NCI-H526 (cell line): ENCODE measurements around the gene CATSPERD.

ENCODE experiments used
- DNase-seq, 2 experiments: peaks; one replicate each; lab custom pipeline; 2025; lab: John Stamatoyannopoulos, UW

The CATSPERD gene, protein sequence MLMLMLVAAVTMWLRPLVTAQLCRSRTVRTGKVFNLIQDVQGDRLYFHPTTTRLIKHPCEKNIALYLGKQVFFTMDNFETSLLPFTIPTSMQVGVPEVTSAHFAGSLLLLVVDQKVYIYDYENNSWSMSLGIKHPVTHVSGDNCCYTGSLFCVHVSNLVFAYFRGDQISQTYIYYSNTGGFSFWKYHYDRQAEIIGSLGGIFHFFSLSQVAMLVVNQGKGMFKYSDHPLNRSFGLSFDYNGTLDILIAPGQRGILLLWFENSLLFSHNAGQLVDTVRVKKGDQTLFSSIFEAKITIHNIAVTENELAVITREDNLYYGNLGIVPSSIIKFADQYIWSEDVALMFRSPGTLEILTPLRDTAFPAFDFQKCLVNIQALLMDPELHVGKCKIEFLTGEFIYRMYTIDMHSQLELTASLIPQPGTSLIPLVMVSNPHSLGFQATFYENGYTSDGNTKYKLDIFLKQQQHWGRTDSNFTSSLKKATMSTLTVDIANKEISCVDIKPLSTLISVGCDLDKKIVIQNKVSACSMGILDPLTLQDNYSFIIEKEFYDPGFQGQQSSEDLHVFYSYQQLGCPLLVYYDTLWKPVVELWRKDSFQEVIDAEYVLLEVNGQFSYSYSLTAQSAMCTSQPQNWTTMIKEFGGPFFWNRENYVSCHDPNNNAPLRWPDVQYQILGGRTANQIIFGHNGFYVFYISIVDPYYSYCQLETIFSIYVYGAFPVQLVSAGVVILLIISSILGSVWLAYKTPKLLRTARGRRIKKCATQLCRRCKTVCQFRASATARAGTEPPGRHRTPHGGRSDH

DNA sequence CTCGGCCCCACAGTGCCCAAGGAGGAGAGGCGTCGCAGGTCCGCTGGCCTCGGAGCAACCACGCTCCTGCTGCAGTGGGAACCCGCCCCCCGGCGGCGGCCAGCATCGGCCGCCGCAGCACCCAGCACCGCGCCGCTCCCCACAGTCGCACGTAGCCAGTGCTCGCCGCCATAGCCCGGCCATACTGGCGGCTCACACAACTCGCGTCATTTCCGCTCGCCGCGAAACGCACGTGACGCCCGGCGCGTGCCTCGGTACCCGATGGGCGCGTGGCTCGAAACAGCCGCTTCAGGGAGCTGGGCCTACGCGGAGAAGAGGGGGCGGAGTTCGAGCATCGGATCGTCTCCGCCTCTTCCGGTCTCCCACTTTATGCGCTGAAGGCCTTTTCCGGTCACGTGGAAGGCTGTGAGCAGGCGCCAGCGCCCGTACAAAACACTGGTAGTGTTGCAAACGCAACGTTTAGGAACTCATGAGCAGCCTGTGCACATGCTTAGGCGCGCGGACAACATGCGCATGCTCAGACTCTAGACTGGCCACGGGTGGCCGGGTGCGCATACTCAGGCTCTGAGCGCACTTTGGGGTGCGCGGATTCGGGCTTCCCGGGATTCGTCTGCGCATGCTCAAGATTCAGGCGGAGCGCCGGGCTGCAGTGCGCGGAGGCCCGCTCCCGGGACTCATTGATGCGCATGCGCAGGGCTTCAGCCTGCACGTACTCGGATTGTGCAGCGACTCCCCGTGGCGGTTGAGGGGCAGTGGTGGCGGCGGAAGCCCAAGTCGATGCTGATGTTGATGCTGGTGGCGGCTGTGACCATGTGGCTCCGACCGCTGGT, at the start of gene CATSPERD, which contains the start of gene LONP1:
TSS of gene CATSPERD (plus strand) at position 677 of the 830 bp plus-strand sequence. CDS start at position 778, 101 bp downstream.
TSS of gene LONP1 (minus strand) at position 186 of the 830 bp plus-strand sequence. CDS start at position 172, 14 bp downstream.
- DNase-seq, result peak; percentile 94 to 98

DNA sequence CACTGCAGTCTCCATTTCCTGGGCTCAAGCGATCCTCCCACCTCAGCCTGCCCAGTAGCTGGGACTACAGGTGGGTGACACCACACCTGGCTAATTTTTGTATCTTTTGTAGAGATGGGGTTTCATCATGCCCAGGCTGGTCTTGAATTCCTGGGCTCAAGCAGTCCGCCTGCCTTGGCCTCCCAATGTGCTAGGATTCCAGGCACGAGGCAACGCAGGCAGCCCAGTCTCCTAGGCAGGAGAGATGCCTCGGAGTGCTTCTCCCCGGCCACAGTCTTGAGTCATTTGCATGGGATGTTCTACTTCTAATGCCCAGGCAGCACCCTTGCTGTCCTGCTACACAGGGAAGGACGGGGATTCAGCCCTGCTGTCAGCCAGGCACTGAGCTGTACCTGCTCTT, 48.8 kb upstream of the CATSPERD start:
- no peak for DNase-seq

DNA sequence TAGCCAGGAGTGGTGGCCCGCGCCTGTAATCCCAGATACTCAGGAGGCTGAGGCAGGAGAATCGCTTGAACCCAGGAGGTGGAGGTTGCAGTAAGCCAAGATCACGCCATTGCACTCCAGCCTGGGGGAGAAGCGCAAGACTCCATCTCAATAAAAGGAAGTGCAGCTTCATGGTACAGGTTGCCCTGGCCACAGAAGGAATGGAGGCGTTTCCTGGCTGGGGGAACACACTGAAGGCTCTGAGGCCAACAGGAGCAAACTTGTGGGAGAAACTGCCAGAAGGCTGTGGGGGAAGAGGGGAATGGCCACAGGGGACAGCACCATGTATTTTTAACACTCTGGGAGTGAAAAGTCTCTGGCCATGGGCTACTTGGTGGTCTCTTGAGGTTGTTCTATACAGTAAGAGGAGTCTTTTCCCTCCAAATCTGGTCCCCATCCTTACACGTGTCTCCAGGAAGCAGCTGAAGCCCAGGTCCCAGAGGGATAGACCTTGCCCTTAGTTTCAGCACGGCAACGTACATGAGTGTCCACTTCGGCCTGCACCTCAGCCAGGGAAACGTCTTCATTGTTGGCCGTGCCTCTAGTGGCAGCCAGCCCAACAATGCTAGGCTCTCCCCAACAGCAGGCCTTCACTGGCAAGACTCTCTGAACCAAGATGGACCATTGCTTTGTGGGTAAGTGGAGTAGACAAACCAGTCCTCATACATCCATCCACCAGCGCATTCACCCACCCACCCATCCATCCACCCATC, 47.6 kb upstream of the CATSPERD start:
- DNase-seq, result no peak

DNA sequence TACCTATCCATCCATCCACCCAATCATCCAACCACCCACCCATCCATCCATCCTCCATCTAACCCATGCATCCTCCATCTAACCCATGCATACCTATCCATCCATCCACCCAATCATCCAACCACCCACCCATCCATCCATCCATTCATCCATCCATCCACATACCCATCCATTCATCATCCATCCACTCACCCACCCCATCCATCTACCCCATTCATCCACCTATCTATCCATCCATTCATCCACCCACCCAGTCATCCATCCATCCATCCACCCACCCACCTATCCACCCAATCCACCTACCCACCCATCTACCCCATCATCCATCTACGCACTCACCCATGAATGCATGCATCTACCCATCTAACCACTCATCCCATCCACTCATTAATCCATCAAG, 46.7 kb upstream of the CATSPERD start:
- no peak for DNase-seq

DNA sequence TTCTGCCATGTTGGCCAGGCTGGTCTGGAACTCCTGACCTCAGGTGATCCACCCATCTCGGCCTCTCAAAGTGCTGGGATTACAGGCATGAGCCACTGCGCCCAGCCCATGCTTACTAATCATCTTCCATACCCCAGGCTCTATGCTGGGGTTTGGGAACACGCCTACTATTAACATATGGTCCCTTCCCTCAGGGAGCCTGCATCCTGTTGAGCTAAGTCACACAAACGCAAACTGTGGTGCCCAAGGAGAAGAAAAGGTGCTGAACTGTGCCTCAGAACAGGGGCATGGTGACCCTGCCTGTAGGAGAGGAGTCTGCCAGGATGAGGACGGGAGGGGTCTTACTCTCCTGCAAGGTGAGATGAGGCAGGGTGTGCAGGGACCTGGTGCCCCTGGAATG, 45.7 kb upstream of the CATSPERD start:
- no peak for DNase-seq

DNA sequence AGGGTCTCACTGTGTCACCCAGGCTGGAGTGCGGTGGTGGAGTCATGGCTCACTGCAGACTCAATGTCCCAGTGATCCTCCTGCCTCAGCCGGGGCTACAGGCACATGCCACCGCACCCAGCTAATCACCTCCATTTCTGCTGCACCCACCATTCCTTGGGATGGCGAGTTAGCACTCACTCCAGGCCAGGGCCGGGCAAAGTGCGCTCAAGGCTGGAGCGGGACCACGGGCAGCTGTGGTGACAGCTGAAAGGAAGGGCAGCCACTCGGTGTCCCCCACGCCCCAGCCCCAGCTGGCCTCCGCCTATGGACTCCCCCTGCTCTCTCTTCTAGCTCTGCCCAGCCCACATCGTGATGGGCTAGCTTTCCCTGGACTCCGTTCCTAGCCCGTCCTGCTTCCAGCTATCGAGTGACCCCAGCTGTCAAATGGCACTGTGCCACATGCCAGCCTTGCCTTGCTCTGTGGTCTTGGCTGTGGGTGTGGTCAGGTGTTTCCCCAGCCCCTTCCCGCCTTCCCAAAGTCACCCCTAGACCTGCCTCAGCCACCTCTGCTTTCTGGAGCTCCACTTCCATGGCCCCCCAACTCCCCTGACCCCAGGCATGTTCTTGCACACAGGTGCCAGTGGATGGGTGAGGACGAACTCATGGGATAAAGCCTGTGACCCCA, 44.2 kb upstream of the CATSPERD start:
- DNase-seq, result no peak

DNA sequence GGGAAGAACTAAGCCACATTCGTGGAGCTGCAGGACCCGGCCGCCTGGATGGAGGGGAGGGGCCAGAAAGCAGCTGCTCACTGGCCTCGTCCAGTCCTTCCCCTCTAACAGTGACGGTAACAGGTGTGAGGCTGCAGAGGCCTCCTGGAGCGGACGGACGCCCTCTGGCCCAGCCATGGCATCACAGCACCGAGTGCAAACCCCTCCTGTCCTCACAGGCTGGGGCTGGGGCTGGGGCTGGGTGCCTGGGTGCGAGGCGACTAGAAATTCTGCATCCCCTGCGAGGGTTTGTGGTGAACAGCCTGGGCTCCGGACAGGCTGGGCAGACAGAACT, 43.7 kb upstream of the CATSPERD start:
- DNase-seq, result no peak

DNA sequence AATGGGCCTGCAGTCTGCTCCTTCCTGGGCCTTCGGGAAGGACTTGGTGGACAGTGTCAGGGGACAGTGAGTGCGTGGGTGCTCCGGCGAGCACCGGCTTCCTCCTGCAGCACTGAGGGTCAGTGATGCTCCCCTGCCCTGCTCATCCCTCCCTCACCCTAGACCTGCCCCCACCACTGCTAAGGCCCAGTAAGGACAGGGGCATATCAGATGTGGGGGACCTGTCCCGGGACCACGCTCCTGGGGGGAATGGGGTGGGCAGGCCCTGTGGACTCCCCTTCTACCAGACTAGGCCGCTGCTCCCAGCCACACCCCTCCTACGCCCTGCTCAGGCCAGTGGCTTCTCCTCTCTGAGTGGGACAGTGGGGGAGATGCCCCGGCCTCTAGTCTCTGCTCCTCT, 43.3 kb upstream of the CATSPERD start:
- no peak for DNase-seq

DNA sequence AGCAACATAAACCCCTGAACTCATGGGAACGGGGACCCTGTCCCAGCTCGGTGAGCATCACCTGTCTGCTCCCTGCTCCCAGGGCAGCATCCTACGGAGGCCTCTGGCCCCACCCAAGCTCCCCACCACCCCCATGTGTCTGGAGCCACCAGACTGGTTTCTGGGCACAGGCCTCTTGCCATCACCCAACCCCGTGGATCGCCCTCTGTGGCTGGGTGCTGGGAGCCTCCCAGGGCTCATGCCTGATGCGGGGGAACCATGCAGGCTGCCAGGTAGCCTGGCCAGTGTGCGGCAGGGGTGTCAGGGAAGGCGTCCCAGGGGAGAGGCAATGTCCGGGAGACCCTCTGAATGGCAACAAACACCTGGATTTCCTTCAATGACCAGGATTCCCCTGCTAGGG, 42.9 kb upstream of the CATSPERD start:
- no peak for DNase-seq

DNA sequence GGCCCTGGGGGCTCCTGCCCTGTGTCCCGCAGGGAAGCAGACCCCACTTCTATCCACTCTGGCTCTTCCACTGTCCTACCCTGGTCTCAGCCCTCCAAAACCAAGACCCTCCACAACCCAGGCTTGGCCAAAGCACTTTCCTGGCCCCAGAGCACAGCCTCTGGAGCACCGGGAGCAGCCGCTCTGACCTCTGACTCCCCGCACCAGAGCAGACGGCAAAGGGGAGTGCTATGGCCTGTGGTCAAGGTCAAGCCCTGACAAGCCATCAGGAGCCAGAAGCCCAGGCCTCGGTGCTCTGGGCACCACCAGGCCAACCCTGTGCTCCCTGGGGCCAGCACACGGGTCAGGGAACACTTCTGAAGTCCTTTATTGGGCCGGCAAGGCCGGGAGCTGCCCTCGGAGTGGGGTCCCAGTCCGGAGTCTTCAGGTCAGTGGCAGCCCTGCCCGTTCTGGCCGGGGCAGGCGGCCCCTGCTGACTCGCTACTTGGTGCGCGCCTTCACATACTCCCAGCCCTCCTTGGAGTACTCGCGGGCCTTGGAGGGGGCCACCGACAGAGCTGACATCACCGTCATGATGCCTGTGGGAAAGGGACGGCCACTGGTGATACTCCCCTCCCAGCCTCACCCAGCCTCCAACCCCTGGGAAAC, 42.2 kb upstream of the CATSPERD start:
- DNase-seq, result no peak

DNA sequence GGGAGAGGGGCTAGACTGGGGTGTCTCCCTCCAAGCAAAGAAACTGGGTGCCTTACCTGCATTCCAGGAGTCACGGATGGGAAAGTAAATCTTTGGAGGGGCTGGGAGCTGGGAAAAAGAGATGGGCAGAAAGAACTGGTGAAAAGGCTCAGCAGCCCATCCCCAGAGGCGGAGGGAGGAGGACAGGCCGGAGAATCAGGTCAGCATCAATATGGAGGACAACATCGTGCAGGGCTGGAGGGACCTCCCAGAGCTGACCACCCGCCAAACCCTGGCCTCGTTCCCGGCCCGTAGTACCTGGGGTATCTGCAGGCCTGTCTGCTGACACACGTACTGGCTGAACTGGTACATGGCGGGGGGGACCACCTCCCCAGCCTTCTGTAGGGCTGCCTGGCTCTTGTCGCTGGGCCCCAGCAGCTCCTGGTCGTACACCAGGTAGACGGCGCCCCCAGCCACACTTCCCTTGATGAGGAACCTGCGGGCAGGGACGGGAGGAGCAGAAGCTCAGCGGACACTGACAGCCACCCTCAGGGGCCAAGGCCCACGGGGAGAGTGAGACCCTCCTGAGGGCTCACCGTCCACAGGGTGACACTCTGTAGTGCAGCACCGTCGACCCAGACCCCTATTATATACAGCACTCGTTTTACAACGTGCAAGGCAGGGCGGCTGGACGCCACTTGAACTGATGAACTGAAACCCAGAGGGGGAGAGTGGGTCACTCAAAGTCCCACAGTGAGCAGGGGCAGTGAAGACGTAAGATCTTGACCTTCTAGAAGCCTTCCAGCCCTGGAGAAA, 41.0 kb upstream of the CATSPERD start:
- no peak for DNase-seq

DNA sequence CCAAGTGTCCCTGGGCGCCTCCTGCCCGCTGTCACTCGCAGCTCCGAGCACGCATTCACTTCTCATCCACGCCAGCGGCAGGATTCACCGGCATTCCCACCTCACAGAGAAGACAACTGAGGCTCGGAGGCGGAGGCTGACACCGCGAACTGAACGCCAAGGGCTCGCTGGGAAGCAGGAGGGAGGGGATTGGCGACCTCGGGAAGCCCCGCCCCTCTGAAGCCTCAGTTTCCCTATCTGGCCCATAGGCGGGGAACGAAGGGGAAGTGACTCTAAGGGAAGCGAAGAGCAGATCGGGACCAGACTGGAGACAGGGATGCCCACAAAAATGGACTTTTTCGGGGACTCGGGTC, 40.4 kb upstream of the CATSPERD start:
- no peak for DNase-seq

DNA sequence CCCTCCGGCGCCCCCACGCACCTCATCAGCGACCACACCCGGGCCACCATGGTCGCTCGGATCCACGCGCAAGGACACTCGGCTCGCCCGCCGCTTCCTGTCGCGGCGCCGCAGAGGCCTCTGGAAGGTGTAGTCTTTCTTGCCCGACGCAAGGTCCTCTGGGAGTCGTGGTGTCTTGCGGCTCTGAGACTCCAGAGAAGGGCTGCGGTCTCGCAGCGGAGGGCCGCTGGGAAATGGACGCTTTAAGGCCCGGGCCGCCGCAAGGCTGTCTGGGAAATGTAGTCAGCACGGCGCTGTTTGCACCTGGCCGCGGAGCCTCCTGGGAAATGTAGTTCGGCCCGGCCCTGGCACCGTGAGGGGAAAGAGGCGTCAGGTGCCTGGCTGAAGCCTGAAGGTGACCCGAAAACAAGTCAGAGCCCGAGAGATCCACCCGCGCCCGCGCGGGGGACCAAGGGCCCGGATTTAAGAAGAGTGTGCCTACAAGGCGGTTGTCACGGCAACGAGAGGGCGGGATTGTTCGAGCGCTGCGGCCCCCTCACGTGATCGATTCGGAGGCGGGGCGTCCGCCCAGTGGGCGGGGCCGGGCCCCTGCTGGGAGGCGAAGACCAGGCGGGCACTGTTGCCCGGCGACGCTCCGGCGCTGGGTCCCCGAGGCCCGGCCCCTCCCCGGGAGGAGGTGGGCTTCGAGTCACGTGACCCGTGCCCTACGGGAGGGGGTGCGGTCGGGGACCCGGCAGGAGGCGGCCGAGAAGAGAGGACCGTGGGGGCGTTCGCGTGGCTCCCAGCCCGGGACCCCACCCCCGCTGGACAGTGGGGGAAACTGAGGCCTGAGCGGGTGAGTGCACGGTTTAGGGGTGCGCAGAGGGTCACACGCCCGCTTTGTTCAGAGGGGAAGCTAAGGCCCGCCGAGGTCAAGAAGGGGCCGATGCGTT, 39.7 kb upstream of the CATSPERD start, which contains the start of the genes HSD11B1L and MICOS13:
TSS of gene HSD11B1L (plus strand) at position 591 of the 932 bp plus-strand sequence. CDS start 3,806 bp downstream, outside the sequence.
TSS of gene MICOS13 (minus strand) at position 80 of the 932 bp plus-strand sequence. CDS start at position 50, 30 bp downstream.
- peak; percentile 93 to 95 for DNase-seq

DNA sequence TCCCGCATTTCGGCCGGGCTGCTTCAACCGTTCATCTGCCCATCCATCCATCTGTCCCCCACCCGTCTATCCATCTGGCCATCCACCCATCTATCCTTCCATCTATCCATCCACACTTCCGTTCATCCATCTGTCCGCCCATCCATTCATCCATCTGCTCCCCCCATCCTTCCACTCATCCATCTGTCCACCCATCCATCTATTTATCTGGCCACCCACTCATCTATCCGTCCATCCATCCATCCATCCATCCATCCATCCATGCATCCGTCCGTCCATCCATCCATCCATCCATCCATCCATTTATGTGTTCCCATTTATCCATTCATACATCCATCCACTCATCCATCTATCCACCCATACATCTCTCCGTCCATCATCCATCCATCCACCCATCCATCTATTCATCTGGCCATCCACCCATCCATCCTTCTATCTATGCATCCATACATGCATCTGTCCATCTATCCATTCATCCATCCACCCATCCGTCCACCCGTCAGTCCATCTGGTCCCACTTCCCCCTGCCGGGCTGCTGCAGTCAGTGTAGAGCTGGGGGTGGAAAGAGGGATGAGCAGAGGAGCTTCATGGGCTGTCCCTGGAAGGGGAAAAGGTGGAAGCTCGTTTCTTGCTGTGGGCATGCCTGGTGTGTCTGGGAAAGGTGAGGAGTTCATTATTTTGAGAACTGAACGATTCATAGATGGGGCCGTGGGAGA, 38.9 kb upstream of the CATSPERD start:
- DNase-seq, result no peak

DNA sequence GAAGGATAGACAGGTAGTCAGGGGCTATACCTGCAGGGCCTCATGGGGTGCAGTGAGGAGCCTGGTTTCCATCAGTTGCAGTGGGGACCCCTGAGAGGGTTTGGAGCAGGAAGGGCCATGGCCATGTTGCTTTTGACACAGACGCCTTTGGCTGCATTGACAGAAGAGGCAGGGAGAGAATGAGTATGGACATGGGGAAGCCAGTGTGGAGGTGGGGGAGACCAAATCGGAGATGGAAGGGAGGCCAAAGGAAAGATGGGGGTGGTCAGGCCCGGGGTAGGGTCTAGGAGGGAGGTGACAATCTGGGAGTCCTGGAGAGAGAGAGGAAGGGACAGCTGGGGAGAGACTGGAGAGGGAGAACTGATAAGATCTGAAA, 38.3 kb upstream of the CATSPERD start:
- DNase-seq, result no peak

DNA sequence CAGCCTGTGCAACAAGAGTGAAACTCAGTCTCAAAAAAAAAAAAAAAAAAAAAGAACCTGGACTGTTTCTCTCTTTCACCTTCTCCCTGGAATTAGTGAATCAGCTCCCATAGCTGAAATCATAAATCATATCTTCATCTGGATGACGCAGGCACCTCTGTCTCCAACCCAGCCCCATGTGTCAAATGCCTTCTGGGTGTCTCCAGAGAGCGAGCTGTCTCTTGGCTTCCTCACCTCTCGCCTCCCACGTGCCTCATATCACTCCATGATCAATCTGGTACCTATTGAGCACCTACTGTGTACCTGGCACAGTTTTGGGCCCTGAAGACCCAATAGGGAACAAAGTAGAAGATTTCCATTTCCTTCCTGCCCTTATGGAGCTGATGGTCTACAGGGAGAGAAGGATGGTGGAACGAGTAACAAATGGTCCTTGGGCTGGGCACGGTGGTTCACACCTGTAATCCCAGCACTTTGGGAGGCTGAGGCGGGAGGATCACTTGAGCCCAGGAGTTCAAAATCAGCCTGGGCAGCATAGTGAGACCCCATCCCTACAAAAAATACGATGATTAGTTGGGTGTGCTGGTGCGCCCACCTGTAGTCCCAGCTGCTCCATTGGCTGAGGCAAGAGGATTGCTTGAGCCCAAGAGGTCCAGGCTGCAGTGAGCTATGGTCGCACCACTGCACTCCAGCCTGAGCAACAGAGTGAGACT, 37.1 kb upstream of the CATSPERD start:
- no peak for DNase-seq
